ENCODE results near the gene SMAD7.

GRCh38 chr18:48945953-48946217 is 4.9 kb downstream of the SMAD7 start:
- TF ChIP-seq CTCF (conservative IDR thresholded peaks at IDR 0.05; ENCODE audit: low read length) (no peak), EZH2phosphoT487 (IDR thresholded peaks at IDR 0.05; ENCODE audit: borderline replicate concordance, low read depth, low read length) (no peak)

Measured in OCI-LY7 (cell line).